Erythroblast (primary cell): Measurements from ENCODE around the gene CTU1.

ENCODE experiments used
- GATA1 ChIP-seq: IDR thresholded peaks from 2 replicates; pipeline ENCODE4 v1.6.1; 2011; ENCODE audit warnings: low read depth, mild to moderate bottlenecking, control low read depth, low read length, moderate library complexity
- POLR2A ChIP-seq: IDR thresholded peaks from 2 replicates; pipeline ENCODE4 v1.6.1; 2011; ENCODE audit warnings: mild to moderate bottlenecking, low read length

GRCh38 chr19:51063664-51064063, 44.5 kb downstream of the CTU1 start:
- TF ChIP-seq POLR2A (no peak), GATA1 (no peak)
